ENCODE data around the gene AARS1. TPM values are rescaled to one million over a fixed set of nuclear protein-coding genes. Genes with fewer than 3 reads are reported as not detected.

The AARS1 gene
- total and polyA plus RNA-seq, 2 donors (not counting 3 experiments of a cell fraction or from before 2014, with no cell fraction given) = 71.3 to 110 TPM

GRCh38 chr16:70258065-70258464 lies 31.2 kb downstream of the AARS1 start:
- ChIA-PET CTCF (interaction anchor here (1.8 kb wide), 1 partner anchor 9 kb away, joined by 5 read pairs; no protein-coding TSS in a partner anchor), POLR2A (no interaction called here)
- no peaks in the 10 kb centered on the region for H3K79me2 ChIP-seq (ENCODE audit: control insufficient read depth, insufficient read depth, low read length)
- H4K20me1 ChIP-seq (replicated peaks; ENCODE audit: control insufficient read depth, extremely low read depth, insufficient read depth, low read length) = no peaks in the 10 kb centered on the region
- H3K4me1 ChIP-seq (ENCODE audit: control insufficient read depth, extremely low read depth, insufficient read depth, low read length) = no peaks in the 10 kb centered on the region
- intact Hi-C loops (cut with micrococcal nuclease) (no loop called here), dilution Hi-C loops (cut with MboI; ENCODE audit: extremely low pct_ligation_motif_present, low sequenced_read_pairs) (no loop called here)
- no peaks in the 10 kb centered on the region for H3K9me1 ChIP-seq (replicated peaks; ENCODE audit: control insufficient read depth, extremely low read depth, insufficient read depth, low read length)
- no peak overlapping the region for H2AFZ ChIP-seq (ENCODE audit: low read depth, low read length)
- DNase-seq (ENCODE audit: low read depth, low spot score) (no peak), FAIRE-seq (no peak)
- BruUV-seq (replicated peaks) = no TSS peak
- no peak overlapping the region for H3K27ac ChIP-seq (ENCODE audit: insufficient read depth, low read depth, low read length)
- no peaks in the 10 kb centered on the region for H3K9me3 ChIP-seq (replicated peaks; ENCODE audit: control insufficient read depth, insufficient read depth, low read length)
- H3K9ac ChIP-seq (replicated peaks; ENCODE audit: extremely low read depth, insufficient read depth, low read length) = no peak overlapping the region
- H3K27me3 ChIP-seq (ENCODE audit: control insufficient read depth in 2 of 2, insufficient read depth in 2 of 2, low read length in 2 of 2) = no peaks in the 10 kb centered on the region
- peaks cover 20 to 65% of the 10 kb centered on the region in 2 experiments for H3K36me3 ChIP-seq (ENCODE audit: control insufficient read depth in 2 of 2, extremely low read depth in 1 of 2, insufficient read depth in 2 of 2, low read length in 2 of 2)
- TF ChIP-seq JUN (IDR thresholded peaks at IDR 0.05; ENCODE audit: borderline replicate concordance, insufficient read depth, insufficient read length, low read depth) (no peak), MYC (IDR thresholded peaks at IDR 0.05; ENCODE audit: low read depth, low read length) (no peak), FOS (IDR thresholded peaks at IDR 0.05; ENCODE audit: borderline replicate concordance, insufficient read depth, low read length) (no peak), POLR2AphosphoS5 (IDR thresholded peaks at IDR 0.05; ENCODE audit: insufficient read depth, low read depth, low read length) (no peak), MAX (IDR thresholded peaks at IDR 0.05; ENCODE audit: insufficient read depth, insufficient read length) (no peak), EZH2 (IDR thresholded peaks at IDR 0.05; ENCODE audit: borderline replicate concordance, low read depth, low read length, severe bottlenecking) (no peak), GATA2 (IDR thresholded peaks at IDR 0.05; ENCODE audit: insufficient read depth, insufficient read length, low read depth, low read length) (no peak), POLR2A (IDR thresholded peaks at IDR 0.05; ENCODE audit: low read depth, low read length) (no peak), CTCF (IDR thresholded peaks at IDR 0.05; ENCODE audit: extremely low read depth in 1 of 2, insufficient read depth in 1 of 2, low read depth in 1 of 2, low read length in 2 of 2) (no peak)
- no peak overlapping the region for H3K4me3 ChIP-seq (replicated peaks in 1 of 3; ENCODE audit: insufficient read depth in 1 of 3, low read depth in 1 of 3, low read length in 3 of 3)
- H3K4me2 ChIP-seq (ENCODE audit: insufficient read depth, low read length) = no peak overlapping the region

Measured in endothelial cell of umbilical vein (primary cell).